Neural progenitor cell (in vitro differentiated cells): ENCODE measurements around the gene GGNBP2. TPM values are rescaled to one million over a fixed set of nuclear protein-coding genes. Genes with fewer than 3 reads are reported as not detected.
A peak's percentile ranks its signal among the peaks of the same experiment; 100 is the strongest.

Source experiments
- DNase-seq: peaks from one replicate; pipeline ENCODE4 v3.0.0-alpha.2; 2016; ENCODE audit warnings: low spot score
- H2AFZ ChIP-seq: fragments of 200-600 bp; sonication (generic); replicated peaks from 2 replicates; pipeline ENCODE4 v1.6.1; 2016; ENCODE audit warnings: antibody characterized with exemption
- H3F3A ChIP-seq: fragments of 200-600 bp; sonication (generic); 2 replicates; pipeline ENCODE4 v1.6.1; 2016; ENCODE audit warnings: antibody characterized with exemption, low read depth
- H3K27ac ChIP-seq: fragments of 200-600 bp; sonication (generic); 2 replicates; pipeline ENCODE4 v1.5.1; 2016; ENCODE audit warnings: mild to moderate bottlenecking
- H3K27me3 ChIP-seq: fragments of 200-600 bp; sonication (generic); 2 replicates; pipeline ENCODE4 v1.6.1; 2016; ENCODE audit warnings: mild to moderate bottlenecking, moderate library complexity
- H3K36me3 ChIP-seq: fragments of 200-600 bp; sonication (generic); 2 replicates; pipeline ENCODE4 v1.5.1; 2016
- H3K4me1 ChIP-seq: fragments of 200-600 bp; sonication (generic); 2 replicates; pipeline ENCODE4 v1.6.1; 2016; ENCODE audit warnings: mixed run types
- H3K4me2 ChIP-seq: fragments of 200-600 bp; sonication (generic); 2 replicates; pipeline ENCODE4 v1.6.1; 2016
- H3K4me3 ChIP-seq: fragments of 200-600 bp; sonication (generic); 2 replicates; pipeline ENCODE4 v1.5.1; 2016
- H3K79me2 ChIP-seq: fragments of 200-600 bp; sonication (generic); 2 replicates; pipeline ENCODE4 v1.6.1; 2016; ENCODE audit warnings: low read depth
- H3K9ac ChIP-seq: fragments of 200-600 bp; sonication (generic); 2 replicates; pipeline ENCODE4 v1.6.1; 2016
- H3K9me3 ChIP-seq: fragments of 200-600 bp; sonication (generic); 2 replicates; pipeline ENCODE4 v1.5.1; 2016; ENCODE audit warnings: low read depth
- H4K20me1 ChIP-seq: fragments of 200-600 bp; sonication (generic); 2 replicates; pipeline ENCODE4 v1.6.1; 2016; ENCODE audit warnings: low read depth
- H3K27ac Mint-ChIP-seq: 3 replicates; pipeline ENCODE4 v1.8.0; 2021; ENCODE audit warnings: mixed read lengths
- H3K27me3 Mint-ChIP-seq: 2 replicates; pipeline ENCODE4 v1.8.0; 2022; ENCODE audit warnings: low read depth, mild to moderate bottlenecking, inconsistent platforms, moderate library complexity, mixed read lengths; ENCODE audit not compliant: insufficient read depth
- H3K36me3 Mint-ChIP-seq: 3 replicates; pipeline ENCODE4 v1.8.0; 2021; ENCODE audit warnings: mixed read lengths
- H3K4me1 Mint-ChIP-seq: 3 replicates; pipeline ENCODE4 v1.8.0; 2021; ENCODE audit warnings: mixed read lengths
- H3K4me3 Mint-ChIP-seq: 3 replicates; pipeline ENCODE4 v1.8.0; 2021; ENCODE audit warnings: mild to moderate bottlenecking, moderate library complexity, mixed read lengths
- H3K9me3 Mint-ChIP-seq: 3 replicates; pipeline ENCODE4 v1.8.0; 2020; ENCODE audit warnings: mixed read lengths
- EZH2 ChIP-seq: fragments of 200-600 bp; sonication (generic); IDR thresholded peaks from 2 replicates; pipeline ENCODE4 v1.6.1; 2017; ENCODE audit warnings: antibody characterized with exemption, mild to moderate bottlenecking, moderate library complexity
- EZH2phosphoT487 ChIP-seq: fragments of 200-600 bp; sonication (generic); IDR thresholded peaks from 2 replicates; pipeline ENCODE4 v1.6.1; 2017; ENCODE audit warnings: antibody characterized with exemption
- total RNA-seq: library from RNA; depleted of rRNA; stranded (reverse); fragments of >200 nt; gene quantifications from 2 replicates; pipeline ENCODE4 v1.2.3, GENCODE V29; 2015; ENCODE audit warnings: low replicate concordance
- TF ChIP-seq, protein P1 (sequence below): fragments of 200-600 bp; sonication (generic); IDR thresholded peaks from 2 replicates; pipeline ENCODE4 v1.5.1; 2017; ENCODE audit warnings: antibody characterized with exemption, mild to moderate bottlenecking

GGNBP2 gene
- total RNA-seq, 1 donor from 2014 or later, result 79.5 TPM

DNA sequence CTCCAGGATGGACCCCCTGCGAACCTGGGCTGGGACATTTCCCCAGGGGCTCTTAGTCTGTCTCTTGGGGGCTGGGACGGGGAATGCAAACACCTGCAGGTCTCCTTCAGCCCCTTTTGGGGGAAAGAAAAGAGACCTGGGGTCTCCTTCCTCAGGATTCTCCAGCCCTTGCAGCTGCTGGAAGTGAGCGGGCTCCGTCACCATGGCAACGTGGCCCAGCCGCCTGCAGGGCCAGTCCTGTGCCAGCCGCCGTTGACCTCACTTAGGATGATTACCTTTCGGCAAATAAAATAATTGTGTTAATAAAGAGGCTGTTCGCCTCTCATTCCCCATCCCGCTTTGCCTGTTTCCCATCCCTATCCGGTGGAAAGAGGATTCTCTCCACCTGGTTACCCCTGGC lies 82.4 kb downstream of the GGNBP2 start:
- H3K9me3 Mint-ChIP-seq, result no peaks in the 10 kb centered on the region
- H3K4me3 Mint-ChIP-seq, result peak overlapping the region; percentile 13
- TF ChIP-seq EZH2phosphoT487, result no peak
- TF ChIP-seq, protein P1, sequence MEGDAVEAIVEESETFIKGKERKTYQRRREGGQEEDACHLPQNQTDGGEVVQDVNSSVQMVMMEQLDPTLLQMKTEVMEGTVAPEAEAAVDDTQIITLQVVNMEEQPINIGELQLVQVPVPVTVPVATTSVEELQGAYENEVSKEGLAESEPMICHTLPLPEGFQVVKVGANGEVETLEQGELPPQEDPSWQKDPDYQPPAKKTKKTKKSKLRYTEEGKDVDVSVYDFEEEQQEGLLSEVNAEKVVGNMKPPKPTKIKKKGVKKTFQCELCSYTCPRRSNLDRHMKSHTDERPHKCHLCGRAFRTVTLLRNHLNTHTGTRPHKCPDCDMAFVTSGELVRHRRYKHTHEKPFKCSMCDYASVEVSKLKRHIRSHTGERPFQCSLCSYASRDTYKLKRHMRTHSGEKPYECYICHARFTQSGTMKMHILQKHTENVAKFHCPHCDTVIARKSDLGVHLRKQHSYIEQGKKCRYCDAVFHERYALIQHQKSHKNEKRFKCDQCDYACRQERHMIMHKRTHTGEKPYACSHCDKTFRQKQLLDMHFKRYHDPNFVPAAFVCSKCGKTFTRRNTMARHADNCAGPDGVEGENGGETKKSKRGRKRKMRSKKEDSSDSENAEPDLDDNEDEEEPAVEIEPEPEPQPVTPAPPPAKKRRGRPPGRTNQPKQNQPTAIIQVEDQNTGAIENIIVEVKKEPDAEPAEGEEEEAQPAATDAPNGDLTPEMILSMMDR, result no peak
- H3K4me2 ChIP-seq, result peak overlapping the region; percentile 55
- no peak overlapping the region for H2AFZ ChIP-seq
- H4K20me1 ChIP-seq, result peaks cover 6% of the 10 kb centered on the region
- no peaks in the 10 kb centered on the region for H3K36me3 Mint-ChIP-seq
- H3K27ac Mint-ChIP-seq, result no peak overlapping the region
- H3K4me1 ChIP-seq, result peaks cover 31% of the 10 kb centered on the region
- no peaks in the 10 kb centered on the region for H3K27me3 ChIP-seq
- H3K9ac ChIP-seq, result no peak overlapping the region
- H3K27me3 Mint-ChIP-seq, result peaks cover 14% of the 10 kb centered on the region
- peaks cover 31% of the 10 kb centered on the region for H3K4me1 Mint-ChIP-seq
- peak; percentile 80 for DNase-seq
- no peak overlapping the region for H3K27ac ChIP-seq
- H3F3A ChIP-seq, result peaks cover 20% of the 10 kb centered on the region
- H3K79me2 ChIP-seq, result no peaks in the 10 kb centered on the region
- H3K9me3 ChIP-seq, result no peaks in the 10 kb centered on the region
- no peaks in the 10 kb centered on the region for H3K36me3 ChIP-seq
- H3K4me3 ChIP-seq, result no peak overlapping the region

DNA sequence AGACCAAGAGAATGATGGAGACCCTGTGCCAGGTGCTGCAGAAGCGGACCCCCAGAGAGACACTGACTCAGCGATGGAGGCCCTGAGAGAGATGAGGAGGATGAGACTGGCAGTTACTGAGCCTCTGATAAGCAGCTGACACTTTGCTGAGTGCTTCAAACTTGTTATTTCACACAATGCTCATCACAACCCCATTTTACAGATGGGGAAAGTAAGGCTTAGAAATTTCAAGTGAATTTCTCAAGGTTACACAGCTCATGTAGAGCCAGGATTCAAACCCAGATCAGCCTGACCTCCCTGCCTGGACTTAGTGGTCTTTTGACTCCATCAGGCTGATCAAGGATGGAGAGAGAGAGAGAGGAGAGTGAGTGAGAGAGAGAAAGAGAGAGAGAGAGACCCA lies 83.9 kb downstream of the GGNBP2 start:
- Histone ChIP-seq H3K9me3 (no peaks in the 10 kb centered on the region), H4K20me1 (peaks cover 6% of the 10 kb centered on the region), H3K36me3 (no peaks in the 10 kb centered on the region), H2AFZ (no peak overlapping the region), H3K4me2 (no peak overlapping the region), H3K79me2 (no peaks in the 10 kb centered on the region), H3K4me1 (peaks cover 46% of the 10 kb centered on the region), H3K9ac (no peak overlapping the region), H3K27ac (no peak overlapping the region), H3F3A (peaks cover 34% of the 10 kb centered on the region), H3K4me3 (no peak overlapping the region), H3K27me3 (peaks cover 5% of the 10 kb centered on the region)
- no peak for TF ChIP-seq EZH2phosphoT487
- TF ChIP-seq EZH2, result no peak
- TF ChIP-seq, protein P1, result no peak
- DNase-seq, result no peak
- Mint-ChIP-seq H3K27me3 (peaks cover 16% of the 10 kb centered on the region), H3K4me3 (no peak overlapping the region), H3K4me1 (peaks cover 43% of the 10 kb centered on the region), H3K9me3 (no peaks in the 10 kb centered on the region), H3K27ac (peak overlapping the region; percentile 55), H3K36me3 (no peaks in the 10 kb centered on the region)

DNA sequence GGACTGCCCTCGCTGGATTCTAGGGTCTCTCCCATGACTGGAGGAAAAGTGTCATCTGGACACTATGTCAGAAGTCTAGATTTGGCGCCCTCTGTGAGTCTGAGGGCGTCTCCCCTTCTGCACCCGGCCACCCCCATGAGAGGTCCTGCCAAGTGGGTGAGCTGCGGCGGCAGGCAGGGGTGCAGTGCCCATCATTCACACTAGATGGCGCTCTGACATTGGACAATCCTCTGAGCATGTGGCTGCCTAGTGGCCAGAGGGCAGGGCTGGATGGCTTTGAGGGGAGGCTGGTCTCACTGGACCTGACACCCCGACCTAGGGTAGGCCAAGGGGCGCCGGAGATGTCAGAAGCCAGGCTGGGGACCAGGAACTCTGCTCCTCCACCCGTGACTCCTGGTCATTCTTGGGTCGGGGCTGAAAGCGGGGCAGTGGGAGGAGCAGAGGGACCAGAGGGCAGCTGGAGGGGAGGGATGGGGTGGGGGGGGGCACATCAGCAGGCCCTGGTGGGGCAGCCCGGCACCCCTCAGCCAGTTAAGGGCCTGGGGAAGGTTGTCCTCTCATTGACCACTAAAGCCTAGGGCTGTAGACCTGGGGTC lies 84.6 kb downstream of the GGNBP2 start:
- peak; percentile 85 for DNase-seq
- H3K79me2 ChIP-seq, result no peaks in the 10 kb centered on the region
- H3K9ac ChIP-seq, result no peak overlapping the region
- no peak overlapping the region for H3K27ac Mint-ChIP-seq
- no peak overlapping the region for H3K4me3 Mint-ChIP-seq
- no peak overlapping the region for H2AFZ ChIP-seq
- H3K27me3 Mint-ChIP-seq, result peaks cover 14% of the 10 kb centered on the region
- H3K9me3 Mint-ChIP-seq, result no peaks in the 10 kb centered on the region
- no peaks in the 10 kb centered on the region for H3K36me3 Mint-ChIP-seq
- H3K4me3 ChIP-seq, result no peak overlapping the region
- H3K4me1 ChIP-seq, result peaks cover 47% of the 10 kb centered on the region
- H3F3A ChIP-seq, result peaks cover 34% of the 10 kb centered on the region
- H3K4me2 ChIP-seq, result no peak overlapping the region
- H3K9me3 ChIP-seq, result no peaks in the 10 kb centered on the region
- no peaks in the 10 kb centered on the region for H3K36me3 ChIP-seq
- H4K20me1 ChIP-seq, result peaks cover 6% of the 10 kb centered on the region
- H3K27me3 ChIP-seq, result peaks cover 8% of the 10 kb centered on the region
- TF ChIP-seq EZH2phosphoT487, result no peak
- TF ChIP-seq, protein P1, result peak; percentile 97
- H3K4me1 Mint-ChIP-seq, result peaks cover 47% of the 10 kb centered on the region
- no peak overlapping the region for H3K27ac ChIP-seq
